B cell (primary cell): Measurements from ENCODE around the gene PPP1CB. TPM values are rescaled to one million over a fixed set of nuclear protein-coding genes. Genes with fewer than 3 reads are reported as not detected.

Experiments used
- ATAC-seq: fragments of 200-7000 bp; cut with Tn5 transposase; one replicate; pipeline ENCODE4 v1.10.0; 2021; ENCODE audit warnings: low read depth, mild to moderate bottlenecking, moderate number of reproducible peaks, moderate library complexity
- CTCF ChIA-PET: fragments of 350-600 bp; sonication (Branson Sonifier 250); formaldehyde crosslinking; loops from one replicate; lab custom pipeline; 2021; ENCODE audit warnings: antibody characterized with exemption, inconsistent platforms; lab: Charles Lee
- POLR2A ChIA-PET: fragments of 350-600 bp; sonication (Branson Sonifier 250); formaldehyde crosslinking; loops from one replicate; lab custom pipeline; 2021; ENCODE audit warnings: antibody characterized with exemption; lab: Charles Lee
- DNase-seq: peaks from one replicate; pipeline ENCODE4 v3.0.0; 2013
- H2AFZ ChIP-seq: 2 replicates; pipeline ENCODE4 v1.6.1; 2012; ENCODE audit warnings: mild to moderate bottlenecking, low read depth, low read length; ENCODE audit not compliant: insufficient read depth, poor library complexity, severe bottlenecking
- H3K27ac ChIP-seq, 2 donors: 1 replicate in 1 of 2; 2 replicates in 1 of 2; pipeline ENCODE4 v1.5.1; 2012 to 2013; ENCODE audit warnings: low read length in 2 of 2, mild to moderate bottlenecking in 2 of 2, moderate library complexity in 1 of 2
- H3K27me3 ChIP-seq, 4 experiments: fragments of 200-600 bp in 1 of 4; sonication (generic) in 1 of 4; replicated peaks in 1 of 4; 1 replicate in 2 of 4; 2 replicates in 2 of 4; pipeline versions ENCODE4 v1.6.1 to v1.7.0; 2013 to 2016; ENCODE audit warnings: low read length in 3 of 4, mild to moderate bottlenecking in 2 of 4, mixed read lengths in 1 of 4, moderate library complexity in 1 of 4; ENCODE audit not compliant: insufficient read depth in 4 of 4, control insufficient read depth in 3 of 4; ENCODE audit errors: control extremely low read depth in 1 of 4
- H3K36me3 ChIP-seq, 2 experiments: replicated peaks in 1 of 2; 1 replicate in 1 of 2; 2 replicates in 1 of 2; pipeline versions ENCODE4 v1.6.1 to v1.7.1; 2013; ENCODE audit warnings: low read length in 1 of 2; ENCODE audit not compliant: insufficient read depth in 2 of 2, control insufficient read depth in 1 of 2; ENCODE audit errors: control extremely low read depth in 1 of 2, extremely low read depth in 1 of 2
- H3K4me1 ChIP-seq, 2 donors: fragments of 200-600 bp in 1 of 2; sonication (generic) in 1 of 2; 1 replicate in 1 of 2; 2 replicates in 1 of 2; pipeline versions ENCODE4 v1.5.1 to v1.6.1; 2013 to 2017; ENCODE audit warnings: low read length in 2 of 2; ENCODE audit not compliant: control insufficient read depth in 2 of 2, insufficient read depth in 2 of 2
- H3K4me2 ChIP-seq: replicated peaks from 2 replicates; pipeline ENCODE3; 2012; ENCODE audit warnings: mild to moderate bottlenecking, low read depth, low read length; ENCODE audit not compliant: poor library complexity, severe bottlenecking
- H3K4me3 ChIP-seq, 5 experiments: fragments of 200-600 bp in 1 of 5; sonication (generic) in 1 of 5; 1 replicate in 3 of 5; 2 replicates in 2 of 5; pipeline versions ENCODE4 v1.5.1 to v1.7.0; 2011 to 2016; ENCODE audit warnings: low read length in 4 of 5, mild to moderate bottlenecking in 4 of 5, low read depth in 2 of 5, control low read depth in 1 of 5, moderate library complexity in 1 of 5; ENCODE audit not compliant: insufficient read depth in 1 of 5; ENCODE audit errors: control extremely low read depth in 1 of 5, extremely low read depth in 1 of 5
- H3K79me2 ChIP-seq: fragments of 200-600 bp; sonication (generic); one replicate; pipeline ENCODE4 v1.6.0; 2016; ENCODE audit warnings: low read length; ENCODE audit not compliant: control insufficient read depth, insufficient read depth
- H3K9ac ChIP-seq: fragments of 200-600 bp; sonication (generic); 2 replicates; pipeline ENCODE4 v1.6.1; 2017; ENCODE audit warnings: mild to moderate bottlenecking, low read length, moderate library complexity
- H3K9me3 ChIP-seq, 3 donors: one replicate each; pipeline versions ENCODE4 v1.6.1 to v1.7.1; 2013; ENCODE audit warnings: low read length in 2 of 3; ENCODE audit not compliant: control insufficient read depth in 2 of 3, insufficient read depth in 1 of 3; ENCODE audit errors: control extremely low read depth in 1 of 3
- H4K20me1 ChIP-seq: 2 replicates; pipeline ENCODE4 v1.6.0; 2012; ENCODE audit warnings: mild to moderate bottlenecking, low read length; ENCODE audit not compliant: insufficient read depth, control insufficient read depth, poor library complexity, severe bottlenecking
- H3K27ac Mint-ChIP-seq: one replicate; pipeline ENCODE4 v1.8.0; 2021; ENCODE audit warnings: mixed read lengths
- H3K27me3 Mint-ChIP-seq: one replicate; pipeline ENCODE4 v1.8.0; 2021; ENCODE audit warnings: mixed read lengths
- H3K4me1 Mint-ChIP-seq: one replicate; pipeline ENCODE4 v1.8.0; 2021; ENCODE audit warnings: mixed read lengths
- H3K4me3 Mint-ChIP-seq: one replicate; pipeline ENCODE4 v1.8.0; 2021; ENCODE audit warnings: mixed read lengths
- H3K9me3 Mint-ChIP-seq: one replicate; pipeline ENCODE4 v1.8.0; 2022; ENCODE audit warnings: mixed read lengths; ENCODE audit not compliant: insufficient read depth
- CTCF ChIP-seq: fragments of 200-600 bp; IDR thresholded peaks from one replicate; pipeline ENCODE4 v1.8.0; 2022; ENCODE audit warnings: antibody characterized with exemption, mild to moderate bottlenecking
- EZH2 ChIP-seq: IDR thresholded peaks from 2 replicates; pipeline ENCODE4 v1.6.1; 2012; ENCODE audit warnings: borderline replicate concordance, low read depth, mild to moderate bottlenecking, moderate library complexity, low read length; ENCODE audit not compliant: insufficient read depth, poor library complexity, severe bottlenecking
- WGBS: methylation state at CpG from one replicate; pipeline ENCODE4 v1.1.5; 2013; ENCODE audit warnings: missing lambda C conversion rate; ENCODE audit not compliant: insufficient coverage; 5-methylcytosine and 5-hydroxymethylcytosine counted together
- intact Hi-C: fragments of 100-400 bp; cut with micrococcal nuclease; formaldehyde crosslinking; loops from one replicate; pipeline ENCODE4 v1.10.0; 2022
- polyA plus RNA-seq: library from polyadenylated mRNA; depleted of rRNA; stranded (reverse); fragments of >200 nt; gene quantifications from 2 replicates; pipeline ENCODE4 v1.2.3, GENCODE V29; 2012
- total RNA-seq, 2 donors: library from RNA; stranded (reverse); fragments of 120-200 nt in 1 of 2; gene quantifications; 1 replicate in 1 of 2; 2 replicates in 1 of 2; pipeline versions ENCODE4 v1.2.3 to v1.2.4, GENCODE V29; 2013 to 2022

PPP1CB gene
- total and polyA plus RNA-seq, 2 donors (not counting 1 experiment from before 2014, with no cell fraction given) = 26.9 to 152 TPM

DNA sequence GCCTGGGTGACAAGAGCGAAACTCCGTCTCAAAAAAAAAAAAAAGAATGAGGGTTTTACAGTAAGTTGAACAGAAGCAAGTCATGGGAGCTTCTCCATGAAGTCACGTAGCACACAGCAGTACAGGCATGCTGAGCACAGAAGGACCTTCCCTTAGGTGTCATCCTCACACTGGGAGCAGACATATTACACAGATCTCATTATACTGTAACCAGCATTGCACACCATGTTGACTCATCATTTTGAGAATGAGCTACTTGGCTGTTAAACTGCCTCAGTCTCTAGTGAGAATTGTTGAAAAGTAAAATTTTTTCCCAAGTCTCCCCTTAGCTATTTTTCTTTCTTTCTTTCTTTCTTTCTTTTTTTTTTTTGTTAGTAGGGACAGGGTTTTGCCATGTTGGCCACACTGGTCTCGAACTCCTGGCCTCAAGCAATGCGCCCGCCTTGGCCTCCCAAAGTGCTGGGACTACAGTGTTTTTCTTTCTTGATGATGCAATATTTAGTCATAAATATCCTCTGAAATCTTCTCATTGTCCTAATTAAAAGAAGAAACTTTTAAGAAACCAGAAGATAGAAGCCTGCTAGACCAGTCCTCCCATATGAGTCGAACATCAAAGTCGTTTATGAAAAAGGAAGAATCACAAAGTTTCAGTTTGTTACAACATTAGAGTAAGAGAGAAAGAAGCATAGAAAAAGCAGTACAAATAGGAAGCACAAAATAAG lies 37.9 kb upstream of the PPP1CB start:
- Histone ChIP-seq H2AFZ (no peak overlapping the region), H3K9ac (no peak overlapping the region), H4K20me1 (no peaks in the 10 kb centered on the region), H3K4me1 (peaks cover 8 to 10% of the 10 kb centered on the region in 2 donors), H3K79me2 (no peaks in the 10 kb centered on the region), H3K4me3 (no peak overlapping the region), H3K27ac (no peak overlapping the region), H3K36me3 (no peaks in the 10 kb centered on the region), H3K27me3 (no peaks in the 10 kb centered on the region), H3K4me2 (no peak overlapping the region), H3K9me3 (peaks cover 0 to 4% (median 0%) of the 10 kb centered on the region in 3 donors)
- no peaks in the 10 kb centered on the region for H3K27me3 Mint-ChIP-seq
- no peaks in the 10 kb centered on the region for H3K9me3 Mint-ChIP-seq
- WGBS = 88% methylated on average over 3 of the region's 8 CpGs
- no peak for TF ChIP-seq CTCF
- TF ChIP-seq EZH2 = no peak
- no peak overlapping the region for H3K4me3 Mint-ChIP-seq
- no peak for DNase-seq
- ATAC-seq = no peak
- ChIA-PET CTCF (interaction anchor here (0.9 to 1.5 kb wide), 2 partner anchors 14 to 120 kb away, joined by 3 to 4 read pairs; no protein-coding TSS in a partner anchor), POLR2A (interaction anchor here (0.6 kb wide), 1 partner anchor 71 kb away, joined by 7 read pairs; no protein-coding TSS in a partner anchor)
- H3K4me1 Mint-ChIP-seq = peaks cover 20% of the 10 kb centered on the region
- H3K27ac Mint-ChIP-seq = no peak overlapping the region
- intact Hi-C loops = no loop called here
